ENCODE measurements around the gene PIGN.
"Not testable (repeated sequence)": the region's sequence is repeated elsewhere in the genome, so short reads cannot be mapped to it uniquely, and the experiment has no call there.

Gene PIGN

GRCh38 chr18:62183578-62184195 lies 3.2 kb downstream of the PIGN start:
- DNase-seq, result peak in 2 of 10 donors; percentile 5 to 24
- intact Hi-C loops (cut with DNase I), result loop anchor here (1.0 to 5.0 kb wide), 2 partner anchors 66 to 404 kb away; no protein-coding TSS in a partner anchor

DNA sequence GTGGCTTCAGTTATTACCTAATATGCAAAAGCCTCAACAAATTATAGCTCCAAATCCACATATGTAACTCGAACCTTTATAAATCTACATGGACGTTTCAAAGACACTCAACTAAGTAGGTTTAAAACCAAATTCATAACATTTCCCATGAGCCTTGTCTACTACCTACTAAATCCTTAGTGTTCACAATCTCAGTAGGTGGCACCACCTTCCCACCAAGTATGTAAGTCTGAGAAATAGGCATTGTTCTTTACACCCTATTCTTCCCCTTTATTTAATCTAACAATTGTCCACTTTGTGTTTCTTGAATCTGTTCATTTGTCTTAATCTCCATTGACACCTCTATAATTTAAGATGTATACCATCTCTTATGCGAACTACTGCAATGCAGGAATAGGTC lies 4.6 kb downstream of the PIGN start:
- intact Hi-C loops (cut with DNase I), result loop anchor here (5.0 kb wide), 1 partner anchor 405 kb away; no protein-coding TSS in a partner anchor
- DNase-seq, result no peak

- no peak for DNase-seq
- intact Hi-C loops (cut with DNase I), result no loop called here
Measured at GRCh38 chr18:62179213-62179612, 7.6 kb downstream of the PIGN start.

- DNase-seq, result no peak
- intact Hi-C loops (cut with DNase I), result no loop called here
Measured at GRCh38 chr18:62177271-62177670, 9.6 kb downstream of the PIGN start.

DNA sequence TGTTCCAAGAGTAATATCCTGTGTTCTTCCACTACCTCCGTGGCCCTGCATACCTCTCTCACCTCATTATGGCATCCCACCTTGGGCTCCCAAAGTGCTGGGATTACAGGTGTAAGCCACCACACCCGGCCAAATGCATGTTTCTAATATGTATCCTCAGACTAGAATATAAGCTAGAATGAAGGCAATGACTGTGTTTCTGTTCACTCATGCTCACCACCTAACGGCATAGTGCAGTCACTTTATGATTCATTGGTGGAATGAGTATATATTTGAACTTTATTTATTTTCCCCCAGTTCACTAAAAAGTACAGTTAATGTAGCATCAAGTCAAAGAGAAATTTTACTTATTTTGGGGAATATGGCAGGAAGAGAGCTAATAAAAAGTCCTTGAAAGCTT lies 11.3 kb downstream of the PIGN start:
- no peak for DNase-seq
- intact Hi-C loops (cut with DNase I), result no loop called here

- DNase-seq, result no peak
- intact Hi-C loops (cut with DNase I), result no loop called here
Measured at GRCh38 chr18:62172298-62172697, 14.6 kb downstream of the PIGN start.

- no peak for DNase-seq
- intact Hi-C loops (cut with DNase I), result no loop called here
Measured at GRCh38 chr18:62170857-62171256, 16.0 kb downstream of the PIGN start.

- DNase-seq; intact Hi-C loops (cut with DNase I): not testable (repeated sequence)
Measured at GRCh38 chr18:62166524-62166923, 20.3 kb downstream of the PIGN start.

DNA sequence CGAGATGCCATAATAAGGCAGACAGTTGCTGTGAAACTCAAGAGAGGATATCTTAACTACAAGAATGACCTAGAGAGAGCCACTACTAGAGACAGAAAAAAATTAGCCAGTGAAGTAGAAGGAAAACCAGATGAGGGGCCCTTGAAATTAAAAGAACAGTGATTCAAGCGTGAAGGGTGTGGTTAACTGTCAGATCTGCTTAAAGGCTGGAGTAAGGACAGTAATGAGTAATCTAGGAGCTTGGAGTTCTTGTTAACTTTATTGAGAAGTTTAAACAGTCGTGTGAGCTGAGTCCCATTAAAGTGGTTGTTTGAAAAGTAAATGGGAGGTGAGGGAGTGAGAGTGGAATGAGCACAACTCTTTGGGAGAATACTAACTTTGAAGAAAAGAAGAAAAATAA lies 21.3 kb downstream of the PIGN start:
- intact Hi-C loops (cut with DNase I), result no loop called here
- DNase-seq, result no peak

DNA sequence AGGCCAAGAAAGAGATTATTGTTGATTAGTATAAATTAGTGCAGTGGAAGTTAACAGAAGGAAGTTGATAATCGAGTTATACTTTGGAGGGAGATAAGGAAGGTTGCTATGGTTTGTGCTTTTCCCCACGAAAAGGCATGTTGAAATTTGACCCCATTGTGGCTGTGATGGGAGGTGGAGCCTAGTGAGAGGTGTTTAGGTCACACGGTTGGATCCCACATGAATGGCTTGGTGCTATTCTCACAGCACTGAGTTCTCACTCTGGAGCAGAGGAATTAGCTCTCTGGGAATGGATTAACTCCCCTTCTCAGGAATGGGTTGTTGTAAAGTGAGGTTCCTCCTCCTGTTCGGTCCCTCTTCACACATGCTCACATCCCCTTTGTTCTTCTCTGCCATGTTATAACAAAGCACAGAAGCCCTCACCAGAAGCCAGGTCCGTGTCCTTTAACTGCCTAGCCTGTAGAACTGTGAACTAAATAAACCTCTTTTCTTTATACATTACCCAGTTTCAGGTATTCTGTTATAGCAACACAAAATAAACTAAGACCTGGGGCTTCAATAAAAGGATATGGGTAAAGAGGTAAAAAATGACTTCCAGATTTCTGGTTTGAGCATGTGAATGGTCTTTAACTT lies 21.9 kb downstream of the PIGN start:
- DNase-seq, result no peak
- intact Hi-C loops (cut with DNase I), result no loop called here

GRCh38 chr18:62164310-62164709 lies 22.5 kb downstream of the PIGN start:
- intact Hi-C loops (cut with DNase I), result no loop called here
- DNase-seq, result no peak

- intact Hi-C loops (cut with DNase I), result no loop called here
- no peak for DNase-seq
Measured at GRCh38 chr18:62157843-62158242, 29.0 kb downstream of the PIGN start.

DNA sequence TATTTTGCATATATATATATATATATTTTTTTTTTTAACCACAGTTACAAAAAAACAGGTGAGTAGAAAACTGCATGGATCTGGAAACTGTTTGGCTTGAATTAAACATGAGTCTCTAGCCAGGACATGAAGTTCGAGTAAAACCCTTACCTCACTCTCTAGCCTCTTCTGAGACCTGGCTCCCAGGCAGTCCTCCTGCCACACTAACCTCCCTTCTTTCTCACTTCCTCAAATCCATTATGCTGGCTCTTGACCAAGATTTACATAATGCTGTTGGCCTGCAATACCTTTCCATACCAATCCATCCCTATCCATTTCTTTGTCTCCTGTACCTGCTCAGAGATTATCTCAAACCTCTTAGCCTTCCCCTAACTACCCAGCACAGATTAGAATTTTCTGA lies 34.0 kb downstream of the PIGN start:
- no peak for DNase-seq
- intact Hi-C loops (cut with DNase I), result no loop called here

GRCh38 chr18:62151068-62151771 lies 35.6 kb downstream of the PIGN start:
- peak in 1 of 10 donors; percentile 39 for DNase-seq
- intact Hi-C loops (cut with DNase I), result no loop called here

- intact Hi-C loops (cut with DNase I), result no loop called here
- DNase-seq, result no peak
Measured at GRCh38 chr18:62144338-62144737, 42.5 kb downstream of the PIGN start.

DNA sequence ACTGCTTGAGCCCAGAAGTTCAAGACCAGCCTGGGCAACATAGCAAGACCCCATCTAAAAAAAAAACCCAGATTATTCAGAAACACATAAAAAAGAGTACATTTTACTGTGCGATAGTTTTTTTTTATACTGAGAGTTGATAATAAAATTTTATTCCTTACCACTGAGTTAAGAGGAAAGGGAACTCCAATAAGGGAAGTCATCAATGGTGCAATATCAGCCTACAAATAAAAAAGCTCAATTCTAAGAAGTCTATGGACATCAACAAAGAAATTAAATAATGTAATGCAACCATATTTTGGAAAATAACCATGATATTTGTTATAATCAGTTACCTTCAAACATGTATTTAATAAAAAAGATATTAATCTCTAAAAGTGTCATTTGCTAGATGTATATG lies 46.6 kb downstream of the PIGN start:
- intact Hi-C loops (cut with DNase I), result no loop called here
- DNase-seq, result no peak

- DNase-seq, result no peak
- intact Hi-C loops (cut with DNase I), result loop anchor here (10.0 kb wide), 1 partner anchor 244 kb away; the partner anchor contains the start of gene RNF152
Measured at GRCh38 chr18:62138461-62139235, 48.2 kb downstream of the PIGN start.

DNA sequence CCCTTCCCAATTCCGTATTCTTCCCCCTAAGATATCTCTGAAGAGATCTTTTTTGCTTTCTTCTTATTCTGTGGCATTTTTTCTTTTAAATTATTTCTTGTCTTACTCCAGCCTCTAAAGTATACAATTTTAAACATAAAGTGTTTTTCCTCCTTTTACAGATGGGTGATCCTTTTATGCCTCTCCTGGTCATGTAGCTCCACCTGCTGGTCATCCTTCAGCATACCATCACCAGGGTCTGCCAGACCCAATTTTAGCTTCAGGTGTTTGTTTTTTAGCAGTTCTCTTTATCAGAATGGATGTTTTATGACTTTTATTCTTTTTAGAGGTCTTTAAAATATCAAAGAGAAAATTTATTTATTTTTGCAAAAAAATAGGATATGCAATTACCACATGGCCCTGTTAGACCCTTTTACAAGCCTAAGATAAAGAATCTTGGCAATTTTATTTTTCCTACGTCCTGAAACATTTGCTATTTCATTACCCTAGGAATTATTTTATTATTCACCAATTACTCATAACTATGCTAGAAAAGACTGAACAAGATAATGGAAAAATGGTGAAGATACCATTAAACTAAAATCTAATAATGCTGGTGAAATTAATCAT lies 55.5 kb downstream of the PIGN start:
- intact Hi-C loops (cut with DNase I), result loop anchor here (1.0 to 10.0 kb wide), 4 partner anchors 237 to 1464 kb away; partner anchors contain the start of gene RNF152
- DNase-seq, result peak in 6 of 10 donors; percentile 16 to 86 (median 56)

DNA sequence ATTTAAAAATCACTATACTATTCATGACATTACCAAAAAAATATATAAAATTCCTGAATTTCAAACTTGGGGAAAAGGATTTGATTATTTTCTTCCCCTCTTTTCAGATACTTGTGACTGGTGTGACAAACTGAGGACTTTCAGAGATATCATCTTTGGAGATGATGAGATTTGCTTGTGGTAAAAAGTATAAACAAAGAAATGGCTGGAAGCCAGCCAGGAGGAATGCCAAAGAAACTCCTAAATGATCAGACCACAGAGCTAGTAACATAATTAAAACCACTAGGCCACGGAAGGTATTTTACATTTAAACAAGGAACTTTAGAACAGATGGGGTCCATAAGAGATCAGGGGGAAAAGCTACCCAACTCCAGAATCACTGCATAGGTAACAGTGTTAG lies 58.7 kb downstream of the PIGN start:
- intact Hi-C loops (cut with DNase I), result no loop called here
- DNase-seq, result no peak

- no peak for DNase-seq
- intact Hi-C loops (cut with DNase I), result loop anchor here (2.0 kb wide), 1 partner anchor 576 kb away; no protein-coding TSS in a partner anchor
Measured at GRCh38 chr18:62126737-62127136, 60.1 kb downstream of the PIGN start.

Data from posterior cingulate gyrus (tissue), 11 donors.